ENCODE results near the gene PSMA6. TPM values are rescaled to one million over a fixed set of nuclear protein-coding genes. Genes with fewer than 3 reads are reported as not detected.
A peak's percentile ranks its signal among the peaks of the same experiment; 100 is the strongest.

Gene PSMA6
- total and polyA plus RNA-seq, 10 of the 15 experiments (the other 5 are each of a cell fraction or from before 2014, with no cell fraction given): 267 to 1,363 (median 402) TPM

DNA sequence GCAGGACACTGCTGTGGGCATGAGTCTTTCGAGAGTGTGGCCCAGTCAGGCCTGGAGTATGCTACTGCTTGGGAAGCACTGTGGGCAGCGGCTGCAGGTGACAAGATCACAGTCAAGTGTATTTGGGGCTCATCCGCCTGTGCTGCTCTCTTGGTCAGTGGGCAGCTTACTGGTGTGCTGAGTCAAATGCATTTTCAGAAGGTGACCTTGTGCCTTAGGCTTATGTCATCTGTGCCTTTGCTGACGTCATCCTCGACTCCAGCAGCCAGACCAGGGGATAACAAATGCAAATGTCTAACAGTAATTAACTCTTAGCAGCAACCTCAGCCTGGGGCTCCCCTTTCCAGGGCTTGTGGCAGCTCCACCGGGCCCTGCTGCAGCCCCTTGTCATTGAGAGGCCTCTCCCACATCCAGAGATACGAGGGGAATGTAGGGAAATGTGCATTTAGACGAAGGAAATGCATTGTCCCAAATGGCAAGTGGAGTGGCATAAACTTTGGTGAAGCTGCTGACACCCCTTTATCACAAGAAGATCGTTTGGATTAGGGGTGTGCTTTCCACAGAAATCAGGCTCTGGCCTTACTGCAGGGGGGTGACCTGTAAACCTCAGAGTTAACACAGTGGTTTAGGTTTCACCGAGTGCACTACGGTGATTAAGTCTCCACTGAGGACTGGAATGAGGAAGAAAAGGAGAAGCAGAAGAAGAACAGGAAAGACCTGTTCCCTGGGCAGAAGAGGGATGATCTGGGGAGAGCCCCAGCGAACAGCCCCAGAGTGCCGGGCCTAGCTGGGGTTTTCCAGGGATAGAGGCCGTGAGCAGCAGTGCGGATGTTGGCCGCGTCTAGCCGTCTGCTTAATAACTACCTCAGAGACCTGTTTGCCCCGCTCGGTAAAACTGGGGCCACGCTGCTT lies 39.7 kb downstream of the PSMA6 start:
- ATAC-seq (peak; percentile 82), FAIRE-seq (no peak), DNase-seq (ENCODE audit: low read depth, low spot score) (no peak)
- peak overlapping the region; percentile 24 for H3K27ac ChIP-seq (ENCODE audit: control insufficient read depth, insufficient read depth)
- intact Hi-C loops (cut with micrococcal nuclease; ENCODE audit: unreplicated experiment) (loop anchor here (5.0 kb wide), 1 partner anchor 70 kb away; the partner anchor contains the start of gene NFKBIA), in situ Hi-C loops (cut with MboI) (no loop called here)
- H3K4me2 ChIP-seq (ENCODE audit: control insufficient read depth, insufficient read depth): peak overlapping the region; percentile 42; the same call in 1 of the 2 replicates
- ChIA-PET POLR2A (interaction anchor here (1.3 to 1.7 kb wide), 3 partner anchors 17 to 71 kb away, joined by 3 to 10 read pairs (median 7); partner anchors contain the start of gene PSMA6), RAD21 (ENCODE audit: unreplicated experiment) (interaction anchor here (0.8 to 2.6 kb wide), 6 partner anchors 29 to 71 kb away, joined by 3 to 21 read pairs (median 4); partner anchors contain the start of gene NFKBIA), CTCF (interaction anchor here (0.6 to 2.3 kb wide), 4 partner anchors 9 to 192 kb away, joined by 3 to 5 read pairs (median 4); no protein-coding TSS in a partner anchor), SMC1A (ENCODE audit: uncharacterized antibody, unreplicated experiment) (interaction anchor here (1.2 to 2.1 kb wide), 5 partner anchors 43 to 191 kb away, joined by 3 to 11 read pairs (median 4); no protein-coding TSS in a partner anchor)
- BruUV-seq (replicated peaks): no TSS peak
- H3K4me3 ChIP-seq: no peak overlapping the region
- no peaks in the 10 kb centered on the region for H3K27me3 ChIP-seq (replicated peaks in 1 of 2; ENCODE audit: control insufficient read depth in 2 of 2, insufficient read depth in 2 of 2, low read length in 1 of 2)
- H2AFZ ChIP-seq (ENCODE audit: control insufficient read depth, low read depth, low read length): peak overlapping the region; percentile 84
- H3K36me3 ChIP-seq (ENCODE audit: control insufficient read depth in 2 of 2, insufficient read depth in 2 of 2, low read length in 1 of 2): no peaks in the 10 kb centered on the region
- 0 out of 2 replicates have a peak overlapping the region, but pooled peaks have one; percentile 32 for H3K9ac ChIP-seq (ENCODE audit: control insufficient read depth, insufficient read depth, low read length)
- no peaks in the 10 kb centered on the region for H3K79me2 ChIP-seq (ENCODE audit: control insufficient read depth, insufficient read depth, low read length)
- H3K4me1 ChIP-seq (ENCODE audit: control insufficient read depth, insufficient read depth, low read length): peaks cover 27% of the 10 kb centered on the region
- no peaks in the 10 kb centered on the region for H3K9me3 ChIP-seq (replicated peaks; ENCODE audit: control insufficient read depth, insufficient read depth, low read length)
- 15% methylated on average over 21 of the region's 21 CpGs for WGBS (ENCODE audit: insufficient coverage, insufficient replicate concordance, low lambda C conversion rate, missing lambda C conversion rate)
- H4K20me1 ChIP-seq (ENCODE audit: control insufficient read depth, insufficient read depth): no peaks in the 10 kb centered on the region
- no peak for TF ChIP-seq POLR2AphosphoS2 (IDR thresholded peaks at IDR 0.05; ENCODE audit: low read depth, low read length)
- peak; percentile 38; the same call in 1 of the 2 replicates for TF ChIP-seq MTA2 (IDR thresholded peaks at IDR 0.05; ENCODE audit: low read depth)
- TF ChIP-seq, protein P1, sequence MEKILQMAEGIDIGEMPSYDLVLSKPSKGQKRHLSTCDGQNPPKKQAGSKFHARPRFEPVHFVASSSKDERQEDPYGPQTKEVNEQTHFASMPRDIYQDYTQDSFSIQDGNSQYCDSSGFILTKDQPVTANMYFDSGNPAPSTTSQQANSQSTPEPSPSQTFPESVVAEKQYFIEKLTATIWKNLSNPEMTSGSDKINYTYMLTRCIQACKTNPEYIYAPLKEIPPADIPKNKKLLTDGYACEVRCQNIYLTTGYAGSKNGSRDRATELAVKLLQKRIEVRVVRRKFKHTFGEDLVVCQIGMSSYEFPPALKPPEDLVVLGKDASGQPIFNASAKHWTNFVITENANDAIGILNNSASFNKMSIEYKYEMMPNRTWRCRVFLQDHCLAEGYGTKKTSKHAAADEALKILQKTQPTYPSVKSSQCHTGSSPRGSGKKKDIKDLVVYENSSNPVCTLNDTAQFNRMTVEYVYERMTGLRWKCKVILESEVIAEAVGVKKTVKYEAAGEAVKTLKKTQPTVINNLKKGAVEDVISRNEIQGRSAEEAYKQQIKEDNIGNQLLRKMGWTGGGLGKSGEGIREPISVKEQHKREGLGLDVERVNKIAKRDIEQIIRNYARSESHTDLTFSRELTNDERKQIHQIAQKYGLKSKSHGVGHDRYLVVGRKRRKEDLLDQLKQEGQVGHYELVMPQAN (conservative IDR thresholded peaks at IDR 0.05): no peak
- 0 out of 2 replicates have a peak, but pooled peaks have one; percentile 8 for TF ChIP-seq CBFB (IDR thresholded peaks at IDR 0.05; ENCODE audit: low read depth)
- no peak for TF ChIP-seq TBL1XR1 (IDR thresholded peaks at IDR 0.05; ENCODE audit: low read depth, low read length)
- TF ChIP-seq YBX1 (IDR thresholded peaks at IDR 0.05): no peak
- no peak for TF ChIP-seq MYB (IDR thresholded peaks at IDR 0.05; ENCODE audit: borderline replicate concordance, low read depth, low read length)
- 0 out of 2 replicates have a peak, but pooled peaks have one; percentile 13 for TF ChIP-seq ZNF687 (IDR thresholded peaks at IDR 0.05)
- no peak for TF ChIP-seq KLF5 (IDR thresholded peaks at IDR 0.05; ENCODE audit: partially characterized antibody)
- peak; percentile 75 to 78 for TF ChIP-seq IKZF2 (IDR thresholded peaks at IDR 0.05)
- TF ChIP-seq NR2F1 (conservative IDR thresholded peaks at IDR 0.05): peak; percentile 78; the same call in 1 of the 2 replicates
- TF ChIP-seq, protein P2, sequence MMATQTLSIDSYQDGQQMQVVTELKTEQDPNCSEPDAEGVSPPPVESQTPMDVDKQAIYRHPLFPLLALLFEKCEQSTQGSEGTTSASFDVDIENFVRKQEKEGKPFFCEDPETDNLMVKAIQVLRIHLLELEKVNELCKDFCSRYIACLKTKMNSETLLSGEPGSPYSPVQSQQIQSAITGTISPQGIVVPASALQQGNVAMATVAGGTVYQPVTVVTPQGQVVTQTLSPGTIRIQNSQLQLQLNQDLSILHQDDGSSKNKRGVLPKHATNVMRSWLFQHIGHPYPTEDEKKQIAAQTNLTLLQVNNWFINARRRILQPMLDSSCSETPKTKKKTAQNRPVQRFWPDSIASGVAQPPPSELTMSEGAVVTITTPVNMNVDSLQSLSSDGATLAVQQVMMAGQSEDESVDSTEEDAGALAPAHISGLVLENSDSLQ (IDR thresholded peaks at IDR 0.05): no peak
- no peak for TF ChIP-seq RB1 (IDR thresholded peaks at IDR 0.05; ENCODE audit: borderline replicate concordance)
- peak; percentile 71 for TF ChIP-seq IKZF1 (conservative IDR thresholded peaks at IDR 0.05)
- 0 out of 2 replicates have a peak, but pooled peaks have one; percentile 22 for TF ChIP-seq SMARCA5 (IDR thresholded peaks at IDR 0.05)
- 0 out of 2 replicates have a peak, but pooled peaks have one; percentile 14 for TF ChIP-seq NFIC (IDR thresholded peaks at IDR 0.05; ENCODE audit: low read depth, low read length)

All from GM12878 (cell line).